ENCODE results near the gene MPP7.
A peak's percentile ranks its signal among the peaks of the same experiment; 100 is the strongest.

The MPP7 gene

GRCh38 chr10:28307267-28307666, 4.4 kb upstream of the MPP7 start:
- Histone ChIP-seq H3K9ac (ENCODE audit: low read length) (no peak overlapping the region), H3K9me3 (ENCODE audit: control insufficient read depth, insufficient read depth, low read depth, low read length) (no peaks in the 10 kb centered on the region), H3K36me3 (ENCODE audit: control insufficient read depth, insufficient read depth, low read length) (no peaks in the 10 kb centered on the region), H3K27ac (ENCODE audit: low read depth, low read length) (no peak overlapping the region), H3K4me1 (ENCODE audit: control insufficient read depth, insufficient read depth, low read length) (peaks cover 2% of the 10 kb centered on the region; the same call in 1 of the 2 replicates), H3K4me3 (ENCODE audit: low read depth, low read length) (no peak overlapping the region), H3K27me3 (ENCODE audit: control insufficient read depth, insufficient read depth, low read length) (peaks cover 41% of the 10 kb centered on the region)

DNA sequence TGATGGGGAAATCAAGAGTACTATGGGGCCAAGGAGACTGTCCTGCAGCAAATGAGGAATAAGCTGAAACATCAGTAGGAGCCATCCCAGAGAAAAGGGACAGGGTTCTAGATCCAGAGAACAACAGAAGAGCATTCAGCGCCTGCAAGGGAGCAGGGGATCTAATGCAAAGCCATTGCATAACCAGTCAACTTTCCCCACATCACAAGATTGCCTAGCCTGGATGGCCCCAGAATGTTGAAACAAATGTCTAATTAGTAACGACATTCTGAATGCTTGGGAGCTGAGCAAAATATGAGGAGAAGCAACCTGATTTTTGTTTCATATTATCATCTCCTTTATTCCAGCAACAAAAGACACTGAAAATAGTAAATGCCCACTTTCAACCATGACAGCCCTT, 2.7 kb upstream of the MPP7 start:
- no peak overlapping the region for H3K27ac ChIP-seq (ENCODE audit: low read depth, low read length)
- peaks cover 9% of the 10 kb centered on the region for H3K4me1 ChIP-seq (ENCODE audit: control insufficient read depth, insufficient read depth, low read length)
- H3K27me3 ChIP-seq (ENCODE audit: control insufficient read depth, insufficient read depth, low read length) = peaks cover 41% of the 10 kb centered on the region
- no peak overlapping the region for H3K4me3 ChIP-seq (ENCODE audit: low read depth, low read length)
- no peaks in the 10 kb centered on the region for H3K36me3 ChIP-seq (ENCODE audit: control insufficient read depth, insufficient read depth, low read length)
- H3K9me3 ChIP-seq (ENCODE audit: control insufficient read depth, insufficient read depth, low read depth, low read length) = no peaks in the 10 kb centered on the region
- H3K9ac ChIP-seq (ENCODE audit: low read length) = no peak overlapping the region

GRCh38 chr10:28304032-28304571, 1.2 kb upstream of the MPP7 start:
- no peak overlapping the region for H3K9ac ChIP-seq (ENCODE audit: low read length)
- no peak overlapping the region for H3K27ac ChIP-seq (ENCODE audit: low read depth, low read length)
- H3K27me3 ChIP-seq (ENCODE audit: control insufficient read depth, insufficient read depth, low read length) = peaks cover 41% of the 10 kb centered on the region
- H3K36me3 ChIP-seq (ENCODE audit: control insufficient read depth, insufficient read depth, low read length) = no peaks in the 10 kb centered on the region
- H3K4me1 ChIP-seq (ENCODE audit: control insufficient read depth, insufficient read depth, low read length) = peaks cover 9% of the 10 kb centered on the region
- no peaks in the 10 kb centered on the region for H3K9me3 ChIP-seq (ENCODE audit: control insufficient read depth, insufficient read depth, low read depth, low read length)
- H3K4me3 ChIP-seq (ENCODE audit: low read depth, low read length) = peak overlapping the region; percentile 79

GRCh38 chr10:28302012-28302637, 739 bp downstream of the MPP7 start:
- Histone ChIP-seq H3K27me3 (ENCODE audit: control insufficient read depth, insufficient read depth, low read length) (peaks cover 29% of the 10 kb centered on the region), H3K9me3 (ENCODE audit: control insufficient read depth, insufficient read depth, low read depth, low read length) (no peaks in the 10 kb centered on the region), H3K4me3 (ENCODE audit: low read depth, low read length) (peak overlapping the region; percentile 79), H3K9ac (ENCODE audit: low read length) (peak overlapping the region; percentile 16), H3K27ac (ENCODE audit: low read depth, low read length) (no peak overlapping the region), H3K4me1 (ENCODE audit: control insufficient read depth, insufficient read depth, low read length) (peaks cover 9% of the 10 kb centered on the region), H3K36me3 (ENCODE audit: control insufficient read depth, insufficient read depth, low read length) (no peaks in the 10 kb centered on the region)

DNA sequence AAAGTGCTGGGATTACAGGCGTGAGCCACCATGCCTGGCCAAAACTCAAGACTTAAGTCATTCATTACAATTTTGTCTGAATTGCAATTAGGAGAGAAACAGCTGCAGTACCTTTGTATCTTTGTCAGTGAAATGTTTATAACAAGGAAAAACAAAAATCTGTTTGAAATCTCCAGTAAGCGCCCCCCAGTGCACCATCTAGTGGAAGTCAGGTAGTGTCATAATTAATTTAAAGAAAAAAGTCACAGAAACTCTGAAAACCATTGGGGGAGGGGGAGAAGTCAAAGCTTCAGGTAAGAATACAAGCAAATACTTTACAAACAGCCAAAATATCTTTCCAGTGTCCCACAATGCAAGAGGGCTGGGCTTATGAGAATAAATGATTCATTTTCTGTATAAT, 2.8 kb downstream of the MPP7 start:
- H3K27me3 ChIP-seq (ENCODE audit: control insufficient read depth, insufficient read depth, low read length) = peaks cover 16% of the 10 kb centered on the region
- H3K4me3 ChIP-seq (ENCODE audit: low read depth, low read length) = no peak overlapping the region
- H3K27ac ChIP-seq (ENCODE audit: low read depth, low read length) = no peak overlapping the region
- no peaks in the 10 kb centered on the region for H3K9me3 ChIP-seq (ENCODE audit: control insufficient read depth, insufficient read depth, low read depth, low read length)
- no peak overlapping the region for H3K9ac ChIP-seq (ENCODE audit: low read length)
- peaks cover 18% of the 10 kb centered on the region for H3K4me1 ChIP-seq (ENCODE audit: control insufficient read depth, insufficient read depth, low read length)
- no peaks in the 10 kb centered on the region for H3K36me3 ChIP-seq (ENCODE audit: control insufficient read depth, insufficient read depth, low read length)

DNA sequence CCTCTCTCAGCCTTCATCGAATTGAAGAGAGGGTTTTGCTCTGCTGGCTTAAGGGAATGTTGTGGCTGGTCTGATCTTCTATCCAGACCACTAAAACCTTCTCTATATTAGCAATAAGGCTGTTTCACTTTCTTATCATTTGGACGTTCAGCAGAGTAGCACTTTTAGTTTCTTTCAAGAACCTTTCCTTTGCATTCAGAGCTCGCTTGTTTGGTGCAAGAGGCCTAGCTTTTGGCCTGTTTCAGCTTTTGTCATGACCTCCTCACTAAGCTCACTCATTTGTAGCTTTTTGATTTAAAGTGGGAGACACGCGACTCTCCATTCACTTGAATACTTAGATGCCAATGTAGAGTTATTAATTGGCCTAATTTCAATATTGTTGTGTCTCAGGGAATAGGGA, 3.9 kb downstream of the MPP7 start:
- H3K9ac ChIP-seq (ENCODE audit: low read length) = no peak overlapping the region
- H3K36me3 ChIP-seq (ENCODE audit: control insufficient read depth, insufficient read depth, low read length) = no peaks in the 10 kb centered on the region
- no peaks in the 10 kb centered on the region for H3K9me3 ChIP-seq (ENCODE audit: control insufficient read depth, insufficient read depth, low read depth, low read length)
- peaks cover 26% of the 10 kb centered on the region for H3K4me1 ChIP-seq (ENCODE audit: control insufficient read depth, insufficient read depth, low read length)
- H3K27ac ChIP-seq (ENCODE audit: low read depth, low read length) = no peak overlapping the region
- H3K27me3 ChIP-seq (ENCODE audit: control insufficient read depth, insufficient read depth, low read length) = peaks cover 5% of the 10 kb centered on the region
- H3K4me3 ChIP-seq (ENCODE audit: low read depth, low read length) = no peak overlapping the region

GRCh38 chr10:28296023-28296422, 6.8 kb downstream of the MPP7 start:
- no peaks in the 10 kb centered on the region for H3K36me3 ChIP-seq (ENCODE audit: control insufficient read depth, insufficient read depth, low read length)
- no peak overlapping the region for H3K4me3 ChIP-seq (ENCODE audit: low read depth, low read length)
- no peak overlapping the region for H3K27ac ChIP-seq (ENCODE audit: low read depth, low read length)
- H3K27me3 ChIP-seq (ENCODE audit: control insufficient read depth, insufficient read depth, low read length) = no peaks in the 10 kb centered on the region
- H3K9ac ChIP-seq (ENCODE audit: low read length) = no peak overlapping the region
- H3K4me1 ChIP-seq (ENCODE audit: control insufficient read depth, insufficient read depth, low read length) = peaks cover 26% of the 10 kb centered on the region
- H3K9me3 ChIP-seq (ENCODE audit: control insufficient read depth, insufficient read depth, low read depth, low read length) = no peaks in the 10 kb centered on the region

GRCh38 chr10:28295336-28295735, 7.5 kb downstream of the MPP7 start:
- no peaks in the 10 kb centered on the region for H3K9me3 ChIP-seq (ENCODE audit: control insufficient read depth, insufficient read depth, low read depth, low read length)
- H3K4me1 ChIP-seq (ENCODE audit: control insufficient read depth, insufficient read depth, low read length) = peaks cover 26% of the 10 kb centered on the region
- no peak overlapping the region for H3K4me3 ChIP-seq (ENCODE audit: low read depth, low read length)
- H3K27me3 ChIP-seq (ENCODE audit: control insufficient read depth, insufficient read depth, low read length) = no peaks in the 10 kb centered on the region
- no peak overlapping the region for H3K9ac ChIP-seq (ENCODE audit: low read length)
- no peak overlapping the region for H3K27ac ChIP-seq (ENCODE audit: low read depth, low read length)
- H3K36me3 ChIP-seq (ENCODE audit: control insufficient read depth, insufficient read depth, low read length) = no peaks in the 10 kb centered on the region

GRCh38 chr10:28294809-28295208, 8.1 kb downstream of the MPP7 start:
- no peaks in the 10 kb centered on the region for H3K36me3 ChIP-seq (ENCODE audit: control insufficient read depth, insufficient read depth, low read length)
- no peaks in the 10 kb centered on the region for H3K27me3 ChIP-seq (ENCODE audit: control insufficient read depth, insufficient read depth, low read length)
- H3K4me3 ChIP-seq (ENCODE audit: low read depth, low read length) = no peak overlapping the region
- H3K9me3 ChIP-seq (ENCODE audit: control insufficient read depth, insufficient read depth, low read depth, low read length) = no peaks in the 10 kb centered on the region
- peaks cover 26% of the 10 kb centered on the region for H3K4me1 ChIP-seq (ENCODE audit: control insufficient read depth, insufficient read depth, low read length)
- H3K27ac ChIP-seq (ENCODE audit: low read depth, low read length) = no peak overlapping the region
- no peak overlapping the region for H3K9ac ChIP-seq (ENCODE audit: low read length)

- Histone ChIP-seq H3K9ac (ENCODE audit: low read length) (no peak overlapping the region), H3K4me3 (ENCODE audit: low read depth, low read length) (no peak overlapping the region; the same call in 1 of the 2 replicates), H3K9me3 (ENCODE audit: control insufficient read depth, insufficient read depth, low read depth, low read length) (no peaks in the 10 kb centered on the region), H3K27me3 (ENCODE audit: control insufficient read depth, insufficient read depth, low read length) (no peaks in the 10 kb centered on the region), H3K4me1 (ENCODE audit: control insufficient read depth, insufficient read depth, low read length) (peaks cover 26% of the 10 kb centered on the region), H3K36me3 (ENCODE audit: control insufficient read depth, insufficient read depth, low read length) (no peaks in the 10 kb centered on the region), H3K27ac (ENCODE audit: low read depth, low read length) (no peak overlapping the region)
These were observed 8.7 kb downstream of the MPP7 start for GRCh38 chr10:28294169-28294532.

DNA sequence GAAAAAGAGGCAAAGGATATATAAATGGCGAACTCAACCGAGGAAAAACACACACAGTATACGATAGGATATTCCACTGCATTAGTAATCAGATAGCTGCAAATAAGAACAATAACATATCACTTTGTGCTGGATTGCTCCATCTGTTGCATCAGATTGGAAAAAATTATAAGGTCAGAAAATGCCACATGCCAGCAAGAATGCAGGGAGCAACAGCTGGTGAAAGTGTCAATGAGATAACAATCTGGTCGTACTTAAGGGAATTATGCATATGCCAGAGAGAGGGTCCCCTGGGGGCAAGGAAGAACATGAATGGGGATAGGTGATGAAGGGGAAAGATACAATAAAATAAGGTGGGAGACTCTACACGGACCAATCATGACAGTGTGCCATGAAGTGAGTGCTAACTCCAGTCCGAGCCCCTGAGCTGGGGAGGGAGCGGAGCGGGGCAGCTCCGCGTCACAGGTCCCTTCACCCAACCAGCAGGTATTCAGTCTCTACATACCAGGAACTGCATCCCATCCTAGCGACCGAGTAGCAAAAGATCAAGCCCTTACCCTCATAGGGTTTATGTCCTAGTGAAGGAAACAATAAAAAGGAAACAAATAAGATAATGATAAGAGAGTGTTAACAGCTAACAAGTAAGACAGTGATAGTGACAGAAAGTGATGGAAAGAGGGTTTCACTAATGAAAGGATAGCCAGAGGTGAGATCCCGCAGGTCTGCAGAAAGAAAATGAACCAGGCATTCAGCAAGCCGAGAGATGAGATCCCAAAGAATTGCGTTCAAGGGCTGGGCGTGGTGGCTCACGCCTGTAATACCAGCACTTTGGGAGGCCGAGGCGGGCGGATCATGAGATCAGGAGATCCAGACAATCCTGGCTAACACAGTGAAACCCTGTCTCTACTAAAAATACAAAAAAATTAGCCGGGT, 9.4 kb downstream of the MPP7 start:
- peaks cover 26% of the 10 kb centered on the region for H3K4me1 ChIP-seq (ENCODE audit: control insufficient read depth, insufficient read depth, low read length)
- H3K9ac ChIP-seq (ENCODE audit: low read length) = no peak overlapping the region
- H3K9me3 ChIP-seq (ENCODE audit: control insufficient read depth, insufficient read depth, low read depth, low read length) = no peaks in the 10 kb centered on the region
- H3K27ac ChIP-seq (ENCODE audit: low read depth, low read length) = no peak overlapping the region
- H3K36me3 ChIP-seq (ENCODE audit: control insufficient read depth, insufficient read depth, low read length) = no peaks in the 10 kb centered on the region
- peak overlapping the region; percentile 47 for H3K4me3 ChIP-seq (ENCODE audit: low read depth, low read length)
- H3K27me3 ChIP-seq (ENCODE audit: control insufficient read depth, insufficient read depth, low read length) = no peaks in the 10 kb centered on the region

All from HUES6 (cell line).